Activated CD4-positive, alpha-beta T cell treated with anti-CD3 and anti-CD28 coated beads, Interleukin-2, amount 50 U/mL, for 48 hours (primary cell): ENCODE data around the gene PPIL4.

Source experiments
- DNase-seq, 2 experiments: peaks; one replicate each; pipeline ENCODE4 v3.0.0-alpha.2; 2020

PPIL4 gene, protein sequence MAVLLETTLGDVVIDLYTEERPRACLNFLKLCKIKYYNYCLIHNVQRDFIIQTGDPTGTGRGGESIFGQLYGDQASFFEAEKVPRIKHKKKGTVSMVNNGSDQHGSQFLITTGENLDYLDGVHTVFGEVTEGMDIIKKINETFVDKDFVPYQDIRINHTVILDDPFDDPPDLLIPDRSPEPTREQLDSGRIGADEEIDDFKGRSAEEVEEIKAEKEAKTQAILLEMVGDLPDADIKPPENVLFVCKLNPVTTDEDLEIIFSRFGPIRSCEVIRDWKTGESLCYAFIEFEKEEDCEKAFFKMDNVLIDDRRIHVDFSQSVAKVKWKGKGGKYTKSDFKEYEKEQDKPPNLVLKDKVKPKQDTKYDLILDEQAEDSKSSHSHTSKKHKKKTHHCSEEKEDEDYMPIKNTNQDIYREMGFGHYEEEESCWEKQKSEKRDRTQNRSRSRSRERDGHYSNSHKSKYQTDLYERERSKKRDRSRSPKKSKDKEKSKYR

DNA sequence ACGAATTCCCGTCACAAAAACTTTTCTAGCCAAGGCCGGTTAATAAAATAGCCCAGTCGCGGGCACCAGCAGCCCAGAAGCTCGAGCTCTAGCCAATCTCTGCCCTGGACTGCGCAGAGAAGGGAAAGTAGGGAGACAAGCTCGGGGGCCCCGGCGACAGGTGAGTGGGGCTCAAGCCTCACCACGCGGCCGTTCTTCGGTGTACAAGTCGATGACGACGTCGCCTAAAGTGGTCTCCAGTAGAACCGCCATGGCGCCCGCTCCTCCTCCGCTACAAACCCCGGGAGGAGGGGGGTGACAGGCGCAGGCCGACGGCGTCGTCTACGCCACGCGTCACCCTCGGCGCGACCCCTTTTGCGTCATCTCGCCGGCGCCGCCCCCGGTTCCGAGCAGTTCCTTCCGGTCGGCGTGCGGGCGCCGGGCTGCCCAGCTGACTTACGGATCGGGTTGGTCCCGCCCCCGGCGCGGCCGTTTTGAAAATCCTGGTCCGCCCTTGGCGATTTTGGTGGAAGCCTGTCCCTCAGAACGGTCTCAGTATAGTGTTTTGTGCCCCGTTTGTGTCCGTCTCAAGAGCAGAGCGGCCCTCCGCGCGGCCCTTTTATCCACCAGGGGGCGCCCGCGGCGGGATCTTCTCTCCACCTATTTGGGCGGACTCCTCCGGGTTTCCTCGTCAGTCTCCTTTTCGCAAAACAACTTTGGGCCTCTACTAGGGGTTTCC lies at the start of gene PPIL4:
Gene PPIL4 (minus strand): TSS at position 290 of the 718 bp plus-strand sequence. CDS start 38 bp downstream, at position 252.
- DNase-seq: peak; percentile 96

DNA sequence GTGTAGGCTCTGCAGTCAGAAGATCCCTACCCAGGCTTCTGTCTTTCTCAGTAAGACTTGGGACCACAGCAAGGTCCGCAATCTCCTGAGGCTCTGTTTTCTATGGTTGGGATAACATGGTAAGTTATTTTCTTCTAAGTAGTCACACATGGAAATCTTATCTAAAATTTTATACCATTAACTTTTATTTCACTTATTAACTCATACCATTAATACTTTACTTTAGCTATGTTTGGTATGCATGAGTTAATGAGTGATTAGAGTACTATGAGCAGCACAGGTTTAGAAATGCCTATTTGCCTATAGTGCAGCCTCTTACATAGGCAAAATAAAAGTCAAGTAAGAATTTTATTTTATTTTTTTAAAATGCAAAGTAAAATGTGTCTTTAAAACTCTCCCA lies 47.6 kb upstream of the PPIL4 start:
- no peak for DNase-seq

DNA sequence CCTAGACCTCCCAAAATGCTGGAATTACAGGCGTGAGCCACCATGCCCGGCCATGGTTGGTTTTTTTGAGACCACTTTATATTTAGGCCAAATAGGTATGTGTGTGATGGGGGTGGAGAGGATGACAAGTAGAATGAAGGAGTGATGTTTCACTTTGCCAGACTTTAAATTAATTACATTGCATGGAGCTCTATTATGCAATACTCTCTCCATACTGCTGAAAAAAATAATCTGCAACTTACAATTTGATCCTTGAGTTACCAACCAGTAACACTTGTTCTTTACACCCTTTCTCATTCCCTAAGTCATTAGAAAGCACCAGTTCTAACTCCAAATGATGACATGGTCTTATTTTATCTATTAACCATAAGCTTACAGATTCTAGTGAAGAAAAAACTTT lies 47.1 kb upstream of the PPIL4 start:
- DNase-seq: no peak

DNA sequence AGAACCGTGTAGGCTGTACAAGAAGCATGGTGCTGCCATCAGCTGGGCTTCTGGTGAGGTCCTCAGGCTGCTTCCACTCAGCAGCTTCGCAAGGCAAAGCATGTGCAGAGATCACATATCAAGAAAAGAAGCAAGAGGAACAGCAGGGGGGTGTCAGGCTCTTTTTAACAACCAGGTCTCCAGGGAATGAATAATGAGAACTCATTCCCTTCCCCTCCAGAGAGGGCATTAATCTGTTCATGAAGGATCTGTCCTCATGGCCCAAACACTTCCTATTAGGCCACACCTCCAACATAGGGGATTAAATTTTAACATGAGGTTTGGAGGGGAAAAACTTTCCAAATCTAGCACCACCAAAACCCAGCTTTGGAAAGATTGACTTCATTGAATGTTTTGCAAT lies 40.3 kb upstream of the PPIL4 start:
- no peak for DNase-seq

DNA sequence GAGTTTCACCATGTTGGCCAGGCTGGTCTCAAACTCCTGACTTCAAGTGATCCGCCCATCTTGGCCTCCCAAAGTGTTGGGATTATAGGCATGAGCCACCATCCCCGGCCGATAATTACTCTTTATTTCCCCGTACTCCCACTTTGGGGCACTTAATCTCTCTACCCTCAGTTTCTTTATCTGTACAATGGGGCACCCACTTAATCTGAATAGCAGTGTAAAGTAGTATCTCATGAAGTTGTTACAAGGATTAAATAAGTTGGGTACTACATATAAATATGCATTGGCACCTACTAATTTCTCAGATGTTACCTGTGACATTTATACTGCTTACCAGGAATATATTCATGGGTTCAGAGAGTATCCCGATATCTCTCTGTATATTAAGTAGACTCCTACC lies 35.5 kb upstream of the PPIL4 start:
- DNase-seq: no peak

DNA sequence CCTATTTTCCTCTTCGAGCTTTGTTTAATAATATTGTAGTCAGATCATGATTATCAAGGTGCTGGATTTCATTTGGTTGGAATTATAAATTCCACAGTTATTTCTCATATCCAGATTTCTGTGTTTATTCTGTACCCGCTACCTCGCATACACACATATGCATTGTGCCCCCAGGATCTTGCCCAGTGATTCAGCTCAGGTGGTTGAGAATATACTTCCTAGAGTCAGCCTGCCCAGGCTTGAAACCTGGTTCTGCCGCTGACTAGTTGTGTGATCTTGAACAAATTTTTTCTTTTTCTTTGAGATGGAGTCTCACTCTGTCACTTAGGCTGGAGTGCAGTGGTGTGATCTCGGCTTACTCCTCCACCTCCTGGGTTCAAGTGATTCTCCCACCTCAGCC lies 35.0 kb upstream of the PPIL4 start:
- DNase-seq: no peak

DNA sequence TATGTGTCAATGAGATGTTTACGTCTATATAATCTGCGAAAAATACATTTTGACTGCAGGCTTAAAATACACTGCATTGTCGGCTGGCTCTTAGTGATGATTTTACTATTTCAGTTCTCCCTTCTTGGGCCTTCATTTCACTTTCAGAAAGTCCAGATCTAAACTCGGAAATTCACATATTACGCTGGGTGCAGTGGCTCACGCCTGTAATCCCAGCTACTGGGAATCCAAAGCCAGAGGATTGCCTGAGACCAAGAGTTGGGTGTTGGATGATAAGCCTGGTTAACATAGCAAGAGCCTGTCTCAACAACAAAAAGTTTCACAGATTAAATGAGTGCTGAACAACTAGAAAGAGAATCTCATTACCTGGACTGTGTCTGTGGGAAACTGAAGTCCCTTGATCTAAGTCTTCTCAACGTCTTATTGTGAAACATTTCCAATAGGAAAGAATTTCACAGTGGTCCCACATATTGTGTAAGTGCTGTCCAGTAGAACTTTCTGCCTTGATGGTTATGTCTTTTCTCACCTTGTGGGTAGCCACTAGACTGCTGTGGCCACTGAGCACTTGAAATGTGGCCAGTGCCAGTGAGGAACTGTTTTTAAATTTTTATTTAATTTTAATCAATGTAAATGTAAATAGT lies 22.2 kb upstream of the PPIL4 start:
- no peak for DNase-seq

DNA sequence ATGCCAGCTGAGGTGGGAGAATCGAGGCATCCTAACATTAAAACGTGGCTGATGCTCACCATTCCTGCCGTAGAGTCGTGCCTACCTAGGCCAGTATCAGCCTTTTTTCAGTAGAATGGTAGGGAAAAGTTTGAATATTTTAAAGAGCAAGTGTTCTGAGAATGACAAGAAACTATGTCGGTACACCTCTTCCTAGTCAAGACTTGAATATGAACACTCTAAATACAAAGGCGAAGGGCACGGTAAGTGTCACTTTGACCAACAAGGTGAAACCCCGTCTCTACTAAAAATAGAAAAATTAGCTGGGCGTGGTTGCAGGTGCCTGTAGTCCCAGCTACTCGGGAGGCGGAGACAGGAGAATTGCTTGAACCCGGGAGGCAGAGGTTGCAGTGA lies 21.3 kb upstream of the PPIL4 start:
- DNase-seq: no peak

DNA sequence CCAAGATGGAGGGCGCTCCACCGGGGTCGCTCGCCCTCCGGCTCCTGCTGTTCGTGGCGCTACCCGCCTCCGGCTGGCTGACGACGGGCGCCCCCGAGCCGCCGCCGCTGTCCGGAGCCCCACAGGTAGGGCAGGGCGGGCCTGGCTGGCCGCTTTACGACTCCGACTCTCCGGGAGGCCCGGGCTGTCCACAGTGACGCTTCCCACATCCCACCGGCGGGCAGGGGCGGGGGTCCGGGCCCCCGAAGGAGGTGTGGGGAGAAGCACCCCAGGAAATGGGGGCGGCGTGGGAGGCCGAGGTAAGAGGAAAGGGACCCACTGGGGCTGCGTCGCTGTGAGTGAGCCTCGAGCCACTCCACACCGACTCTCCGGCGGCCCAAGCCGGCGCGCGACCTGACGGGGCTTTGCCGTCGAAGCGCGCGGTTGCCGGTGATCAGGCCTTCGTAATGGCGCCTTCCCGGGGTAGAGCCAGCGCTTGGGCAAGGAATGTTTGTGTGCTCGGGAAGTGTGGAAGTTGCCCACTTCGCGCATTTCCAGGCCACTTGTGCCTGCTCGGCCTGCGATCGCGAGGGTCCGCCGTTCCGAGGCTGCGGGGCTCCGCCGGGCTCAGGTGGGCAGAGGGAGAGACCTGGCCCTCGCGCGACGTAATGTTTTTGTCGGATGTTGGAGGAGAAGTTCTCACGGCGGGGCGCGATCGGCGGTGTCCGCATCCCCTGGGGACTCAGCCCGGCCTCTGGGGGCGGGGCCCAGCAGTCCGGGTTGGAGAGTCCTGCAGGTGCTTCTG lies 20.8 kb upstream of the PPIL4 start:
- peak; percentile 54 to 60 for DNase-seq

DNA sequence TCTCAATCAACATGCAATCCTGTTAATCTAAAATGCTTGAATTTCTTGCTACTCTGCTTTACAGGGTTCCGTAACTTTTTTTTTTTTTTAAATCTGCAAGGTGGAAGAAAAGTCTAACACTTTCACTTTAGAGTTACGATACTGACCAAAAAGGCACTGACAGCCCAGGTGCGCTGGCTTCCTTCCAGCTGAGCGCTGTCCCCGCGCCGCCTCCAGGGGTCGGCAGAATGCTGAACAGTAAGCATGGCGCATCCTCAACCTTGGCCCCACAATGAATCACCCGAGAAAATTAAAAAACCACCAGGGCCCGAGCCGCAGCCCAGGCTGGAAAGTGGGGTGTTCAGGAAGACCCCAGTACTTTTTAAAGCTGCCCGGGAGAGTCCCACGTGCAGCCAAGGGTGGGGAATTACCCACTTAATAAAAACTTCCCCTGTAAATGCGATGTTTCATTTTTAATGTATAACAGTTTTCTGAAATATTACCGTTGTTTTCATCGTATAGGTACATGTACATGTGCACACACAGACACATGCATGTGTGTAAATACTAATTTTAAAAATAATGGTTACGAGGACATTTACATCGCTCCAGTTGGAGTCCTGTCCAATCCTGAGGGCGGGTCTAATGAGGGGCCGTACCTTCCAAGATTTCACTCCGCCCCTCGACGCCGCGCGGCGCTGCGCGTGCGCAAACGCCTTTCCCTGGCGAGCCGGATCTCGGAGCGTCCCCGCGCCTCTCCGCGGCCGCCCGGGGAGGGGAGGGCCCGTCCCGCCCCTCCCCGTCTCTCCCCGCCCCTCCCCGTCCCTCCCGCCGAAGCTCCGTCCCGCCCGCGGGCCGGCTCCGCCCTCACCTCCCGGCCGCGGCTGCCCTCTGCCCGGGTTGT lies 19.9 kb upstream of the PPIL4 start, which contains the start of gene GINM1:
Gene GINM1 (plus strand): TSS at position 849 of the 883 bp plus-strand sequence. CDS start 40 bp downstream, outside the sequence.
- DNase-seq: peak; percentile 96 to 97

DNA sequence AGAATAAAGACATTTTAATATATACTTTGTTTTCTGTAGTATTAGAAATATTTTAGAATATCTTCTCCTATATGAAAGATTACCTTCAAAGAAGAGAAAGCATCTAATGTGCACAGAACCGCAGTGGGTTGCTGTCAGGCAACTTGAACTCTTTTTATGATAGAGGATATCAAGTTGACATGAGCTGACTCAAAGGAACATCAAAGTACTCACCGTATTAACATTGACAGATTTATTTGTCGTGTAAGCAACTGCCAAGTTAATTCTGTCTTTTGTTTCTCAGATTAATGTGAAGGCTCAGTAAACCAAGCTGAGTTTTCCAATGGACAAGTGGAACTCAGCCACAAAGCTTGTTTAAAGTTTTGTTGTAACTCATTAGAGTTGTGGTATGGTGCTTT lies 18.1 kb upstream of the PPIL4 start:
- no peak for DNase-seq

DNA sequence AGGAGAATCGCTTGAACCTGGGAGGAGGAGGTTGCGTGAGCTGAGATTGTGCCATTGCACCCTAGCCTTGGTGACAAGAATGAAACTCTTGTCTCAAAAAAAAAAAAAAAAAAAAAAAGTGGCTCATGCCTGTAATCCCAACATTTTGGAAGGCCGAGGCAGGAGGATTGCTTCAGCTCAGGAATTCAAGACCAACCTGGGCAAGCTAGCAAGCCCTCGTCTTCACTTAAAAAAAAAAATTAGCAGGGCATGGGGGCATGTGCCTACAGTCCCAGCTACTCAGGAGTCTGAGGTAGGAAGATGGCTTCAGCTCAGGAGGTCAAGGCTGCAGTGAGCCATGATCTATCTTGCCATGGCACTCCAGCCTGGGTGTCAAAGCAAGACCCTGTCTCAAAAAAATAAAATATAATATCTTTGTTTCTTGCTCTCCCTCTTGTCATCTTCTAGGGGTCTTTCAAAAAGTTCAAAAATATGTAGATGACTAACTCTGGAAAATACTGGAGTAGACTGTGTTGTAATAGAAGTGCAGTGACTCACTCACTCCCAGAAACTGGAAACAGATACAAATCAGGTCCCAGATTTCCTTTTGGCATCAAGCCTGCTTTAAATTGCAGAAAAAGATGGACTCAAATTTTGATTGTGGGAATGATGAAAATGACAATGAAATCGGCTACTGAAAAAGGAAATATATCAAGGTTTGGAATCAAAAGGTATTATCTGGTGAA lies 17.5 kb upstream of the PPIL4 start:
- DNase-seq: no peak

DNA sequence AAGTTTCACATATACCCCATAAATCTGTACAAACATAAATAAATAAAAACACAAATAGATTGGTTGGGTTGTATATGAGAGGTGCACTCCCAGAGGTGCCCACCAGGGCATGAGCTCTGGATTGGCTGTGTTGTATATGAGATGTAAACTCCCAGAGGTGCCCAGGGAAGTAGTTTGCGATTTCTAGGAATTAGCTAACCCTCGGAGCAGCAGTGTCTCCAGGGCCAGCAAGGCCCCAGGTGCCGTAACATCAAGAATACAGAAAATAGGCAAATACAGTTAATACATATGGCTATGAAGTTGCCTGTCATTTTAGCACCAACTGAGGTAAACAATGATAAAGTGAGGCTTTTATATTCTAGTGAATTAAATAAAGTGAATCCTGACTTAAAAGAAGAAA lies 14.9 kb upstream of the PPIL4 start:
- peak in 1 of 2 experiments; percentile 13 for DNase-seq

DNA sequence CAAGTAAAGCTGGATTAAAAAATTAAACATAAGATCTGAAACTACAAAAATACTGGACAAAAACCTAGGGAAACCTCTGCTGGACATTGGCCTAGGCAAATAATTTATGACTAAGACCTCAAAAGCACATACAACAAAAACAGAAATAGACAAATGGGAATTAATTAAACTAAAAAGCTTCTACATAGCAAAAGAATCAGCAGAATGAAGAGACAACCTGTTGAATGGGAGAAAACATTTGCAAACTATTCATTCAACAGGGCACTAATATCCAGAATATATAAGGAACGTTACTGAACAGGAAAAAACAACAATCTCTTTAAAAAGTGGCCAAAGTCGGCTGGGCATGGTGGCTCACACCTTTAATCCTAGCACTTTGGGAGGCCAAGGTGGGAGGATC lies 13.5 kb upstream of the PPIL4 start:
- DNase-seq: no peak

DNA sequence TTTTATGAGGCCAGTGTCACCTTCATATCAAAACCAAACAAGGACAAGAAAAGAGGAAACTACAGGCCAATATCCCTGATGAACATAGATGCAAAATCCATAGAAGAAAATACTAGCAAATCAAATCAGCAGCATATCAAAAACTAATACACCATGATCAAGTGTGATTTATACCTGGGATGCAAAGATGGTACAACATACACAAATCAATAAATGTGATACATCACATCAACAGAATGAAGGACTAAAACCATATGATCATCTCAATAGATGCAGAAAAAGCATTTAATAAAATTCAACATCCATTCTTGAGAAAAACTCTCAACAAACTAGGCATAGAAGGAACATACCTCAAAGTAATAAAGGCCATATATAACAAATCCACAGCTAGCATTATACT lies 12.2 kb upstream of the PPIL4 start:
- no peak for DNase-seq

DNA sequence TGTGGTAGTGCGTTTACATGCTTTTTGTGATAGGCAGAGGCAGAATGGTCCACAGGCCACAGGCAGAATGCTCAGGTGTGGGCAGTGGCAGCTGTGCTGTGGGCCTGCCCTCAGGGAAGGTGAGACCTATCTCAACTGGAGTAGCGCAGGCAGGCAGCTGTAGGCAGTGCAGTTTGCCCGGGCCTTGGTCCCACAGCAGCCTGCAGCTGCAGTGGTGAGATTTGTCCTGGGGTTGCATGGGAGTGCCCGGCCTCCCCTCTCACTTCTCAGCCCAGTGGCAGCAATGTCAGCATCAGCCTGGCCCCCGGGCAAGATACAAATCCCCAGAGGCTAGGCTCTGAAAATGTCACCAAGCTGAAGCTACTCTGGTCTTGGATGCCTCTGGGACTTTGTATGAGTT lies 6.1 kb upstream of the PPIL4 start:
- DNase-seq: no peak

DNA sequence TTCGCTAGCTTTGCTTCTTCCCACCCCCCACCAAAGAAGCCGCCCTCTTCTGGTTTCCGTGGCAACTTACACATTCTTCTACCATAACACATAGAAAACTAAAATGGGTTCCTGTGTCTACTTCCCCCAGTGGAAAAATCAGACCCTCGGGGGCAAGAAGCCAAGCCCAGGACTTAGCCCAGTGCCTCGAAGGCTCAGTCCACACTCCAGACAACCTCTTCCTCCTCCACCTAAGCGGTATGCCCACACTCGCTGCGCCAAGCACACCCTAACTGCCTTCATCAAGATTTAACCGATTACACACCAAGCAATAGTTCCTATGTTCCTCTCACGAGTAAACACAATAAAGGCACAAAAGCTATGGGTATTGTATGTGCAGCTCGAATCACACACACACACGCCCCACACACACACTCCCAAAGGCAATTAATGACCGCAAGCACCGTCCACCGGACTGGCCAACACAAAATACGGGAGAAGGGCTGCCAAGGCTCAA lies 537 bp downstream of the PPIL4 start:
- DNase-seq: peak; percentile 48 to 67

DNA sequence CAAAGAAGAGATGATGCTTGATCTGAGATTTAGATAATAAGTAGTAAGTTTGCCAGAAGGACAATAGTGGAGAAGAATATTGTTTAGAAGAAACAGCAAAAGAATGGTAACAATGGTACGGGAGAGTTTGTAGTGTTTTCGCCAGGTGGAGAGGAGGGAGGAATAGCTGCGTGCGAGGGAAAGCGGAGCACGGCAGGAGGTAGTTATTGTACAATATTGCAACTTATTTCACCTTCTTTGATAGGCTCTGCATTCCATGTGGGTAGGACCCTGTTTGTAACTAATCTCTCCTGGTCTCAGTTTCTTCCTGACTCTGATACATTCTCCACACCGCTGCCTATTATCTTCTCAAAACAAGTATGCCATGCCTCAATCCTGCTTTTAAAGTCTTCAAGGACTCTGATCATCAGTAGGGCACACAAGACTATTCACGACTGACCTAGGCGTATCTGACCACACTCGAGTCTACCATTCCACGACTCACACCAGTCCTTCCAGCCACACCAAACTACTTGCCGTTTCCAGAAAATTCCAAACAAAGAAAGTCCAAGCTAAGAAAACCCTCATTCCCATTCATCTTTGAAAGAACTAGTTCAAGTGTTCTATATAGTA lies 1.1 kb downstream of the PPIL4 start:
- DNase-seq: no peak

DNA sequence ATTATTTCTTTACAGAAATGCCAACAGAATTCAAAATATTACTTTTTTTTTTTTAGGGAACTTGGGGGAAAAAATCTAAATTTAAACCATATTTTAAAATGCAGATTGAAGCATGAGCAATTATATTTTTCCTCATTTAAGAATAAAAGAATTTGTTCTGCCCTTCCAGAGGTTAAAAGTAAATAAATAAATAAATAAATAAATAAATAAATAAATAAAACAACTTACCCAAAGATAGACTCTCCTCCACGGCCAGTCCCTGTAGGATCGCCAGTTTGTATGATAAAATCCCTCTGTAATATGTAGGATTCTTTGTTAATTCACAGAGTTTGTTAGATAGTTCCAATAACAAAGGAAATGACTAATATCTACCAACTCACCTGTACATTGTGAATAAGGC lies 4.7 kb downstream of the PPIL4 start:
- no peak for DNase-seq

DNA sequence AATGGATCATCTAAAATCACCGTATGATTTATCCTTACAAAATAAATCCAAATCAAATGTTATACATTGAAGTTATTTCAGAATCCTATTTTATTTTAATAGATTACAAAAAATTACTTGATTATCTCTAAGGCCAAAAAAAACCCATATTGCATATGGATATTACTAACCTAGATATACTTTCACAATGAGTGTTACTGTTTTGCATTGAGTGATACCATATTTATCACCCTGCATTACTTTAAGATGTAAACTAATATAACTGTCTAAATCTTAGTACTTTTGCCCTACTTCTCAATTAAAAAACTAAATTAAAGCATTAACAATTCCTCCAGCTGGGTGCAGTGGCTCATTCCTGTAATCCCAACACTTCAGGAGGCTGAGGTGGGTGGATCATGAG lies 11.1 kb downstream of the PPIL4 start:
- no peak for DNase-seq
